ENCODE measurements around the gene SCN2A.

The SCN2A gene

GRCh38 chr2:165280356-165280755 is 41.1 kb downstream of the SCN2A start:
- POLR2A ChIA-PET: no interaction called here
- no peak for DNase-seq (ENCODE audit: low read depth, low spot score)
- CTCF ChIA-PET: no interaction called here
- TF ChIP-seq CTCF (IDR thresholded peaks at IDR 0.05; ENCODE audit: insufficient read depth, low read length, missing control alignments): no peak
- H3K4me3 ChIP-seq (ENCODE audit: low read depth, low read length): no peak overlapping the region

GRCh38 chr2:165281387-165281786 is 42.2 kb downstream of the SCN2A start:
- no peak for DNase-seq (ENCODE audit: low read depth, low spot score)
- CTCF ChIA-PET: no interaction called here
- no peak for TF ChIP-seq CTCF (IDR thresholded peaks at IDR 0.05; ENCODE audit: insufficient read depth, low read length, missing control alignments)
- no peak overlapping the region for H3K4me3 ChIP-seq (ENCODE audit: low read depth, low read length)
- POLR2A ChIA-PET: no interaction called here

- ChIA-PET CTCF (interaction anchor here (2.5 kb wide), 1 partner anchor 11 kb away, joined by 9 read pairs; no protein-coding TSS in a partner anchor), POLR2A (no interaction called here)
- no peak overlapping the region for H3K4me3 ChIP-seq (ENCODE audit: low read depth, low read length)
- TF ChIP-seq CTCF (IDR thresholded peaks at IDR 0.05; ENCODE audit: insufficient read depth, low read length, missing control alignments): no peak
- DNase-seq (ENCODE audit: low read depth, low spot score): no peak
Observed at GRCh38 chr2:165283342-165283741, 44.1 kb downstream of the SCN2A start.

- no peak for TF ChIP-seq CTCF (IDR thresholded peaks at IDR 0.05; ENCODE audit: insufficient read depth, low read length, missing control alignments)
- ChIA-PET POLR2A (no interaction called here), CTCF (no interaction called here)
- DNase-seq (ENCODE audit: low read depth, low spot score): no peak
- H3K4me3 ChIP-seq (ENCODE audit: low read depth, low read length): no peak overlapping the region
Observed at GRCh38 chr2:165287094-165287778, 48.0 kb downstream of the SCN2A start.

GRCh38 chr2:165289069-165289468 is 49.9 kb downstream of the SCN2A start:
- no peak overlapping the region for H3K4me3 ChIP-seq (ENCODE audit: low read depth, low read length)
- no peak for TF ChIP-seq CTCF (IDR thresholded peaks at IDR 0.05; ENCODE audit: insufficient read depth, low read length, missing control alignments)
- no peak for DNase-seq (ENCODE audit: low read depth, low spot score)
- ChIA-PET POLR2A (no interaction called here), CTCF (no interaction called here)

- CTCF ChIA-PET: interaction anchor here (0.5 to 2.6 kb wide), 14 partner anchors 10 to 559 kb away, joined by 3 to 9 read pairs (median 4); partner anchors contain the start of genes SCN2A and SCN3A
- DNase-seq (ENCODE audit: low read depth, low spot score): peak; percentile 65
- POLR2A ChIA-PET: no interaction called here
- no peak overlapping the region; the same call in none of the 2 replicates for H3K4me3 ChIP-seq (ENCODE audit: low read depth, low read length)
- TF ChIP-seq CTCF (IDR thresholded peaks at IDR 0.05; ENCODE audit: insufficient read depth, low read length, missing control alignments): peak; percentile 73
Observed at GRCh38 chr2:165293440-165294420, 54.5 kb downstream of the SCN2A start.
